ENCODE results near the gene DPP10. TPM values are rescaled to one million over a fixed set of nuclear protein-coding genes. Genes with fewer than 3 reads are reported as not detected.

Gene DPP10
- total RNA-seq, 1 donor from 2014 or later: 1.1 TPM

DNA sequence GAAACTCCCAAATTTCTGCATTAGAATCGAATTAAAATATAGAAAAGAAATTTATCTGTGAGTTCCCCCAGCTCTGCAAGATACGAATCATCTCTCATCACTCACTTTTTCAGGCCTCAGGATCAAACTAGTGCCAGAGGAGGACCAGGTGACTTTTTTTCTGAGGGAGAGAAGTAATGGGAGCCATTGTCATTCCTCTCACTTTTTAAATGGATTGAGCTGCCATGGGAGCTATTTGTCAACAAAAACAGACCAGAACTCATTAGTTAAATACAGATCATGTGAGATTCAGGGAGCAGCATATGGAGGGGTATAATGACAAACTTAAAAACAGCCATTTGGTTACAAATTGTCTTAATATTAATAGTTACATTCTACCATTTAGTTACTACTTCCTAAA lies 594.4 kb downstream of the DPP10 start:
- Histone ChIP-seq H3K36me3 (ENCODE audit: insufficient read depth, low read length) (no peaks in the 10 kb centered on the region), H2AFZ (ENCODE audit: low read depth, low read length) (no peak overlapping the region), H3K4me1 (ENCODE audit: insufficient read depth, low read length) (no peaks in the 10 kb centered on the region), H3K4me3 (ENCODE audit: insufficient read depth, low read depth, low read length) (no peak overlapping the region), H3K79me2 (ENCODE audit: insufficient read depth, low read length) (no peaks in the 10 kb centered on the region), H4K20me1 (ENCODE audit: insufficient read depth, low read length) (no peaks in the 10 kb centered on the region), H3K9ac (ENCODE audit: low read length) (no peak overlapping the region), H3K9me3 (ENCODE audit: insufficient read depth, low read depth, low read length) (no peaks in the 10 kb centered on the region), H3K27me3 (ENCODE audit: insufficient read depth, low read length) (no peaks in the 10 kb centered on the region), H3K4me2 (ENCODE audit: low read length) (no peak overlapping the region), H3K27ac (ENCODE audit: low read depth, low read length) (no peak overlapping the region)
- Mint-ChIP-seq H3K36me3 (ENCODE audit: low read depth, unreplicated experiment) (no peaks in the 10 kb centered on the region), H3K4me1 (ENCODE audit: low read depth, unreplicated experiment) (no peaks in the 10 kb centered on the region), H3K27ac (ENCODE audit: unreplicated experiment) (no peak overlapping the region), H3K9me3 (ENCODE audit: unreplicated experiment) (no peaks in the 10 kb centered on the region), H3K4me3 (ENCODE audit: unreplicated experiment) (no peak overlapping the region), H3K27me3 (ENCODE audit: low read depth, unreplicated experiment) (no peaks in the 10 kb centered on the region)
- TF ChIP-seq, protein P1, sequence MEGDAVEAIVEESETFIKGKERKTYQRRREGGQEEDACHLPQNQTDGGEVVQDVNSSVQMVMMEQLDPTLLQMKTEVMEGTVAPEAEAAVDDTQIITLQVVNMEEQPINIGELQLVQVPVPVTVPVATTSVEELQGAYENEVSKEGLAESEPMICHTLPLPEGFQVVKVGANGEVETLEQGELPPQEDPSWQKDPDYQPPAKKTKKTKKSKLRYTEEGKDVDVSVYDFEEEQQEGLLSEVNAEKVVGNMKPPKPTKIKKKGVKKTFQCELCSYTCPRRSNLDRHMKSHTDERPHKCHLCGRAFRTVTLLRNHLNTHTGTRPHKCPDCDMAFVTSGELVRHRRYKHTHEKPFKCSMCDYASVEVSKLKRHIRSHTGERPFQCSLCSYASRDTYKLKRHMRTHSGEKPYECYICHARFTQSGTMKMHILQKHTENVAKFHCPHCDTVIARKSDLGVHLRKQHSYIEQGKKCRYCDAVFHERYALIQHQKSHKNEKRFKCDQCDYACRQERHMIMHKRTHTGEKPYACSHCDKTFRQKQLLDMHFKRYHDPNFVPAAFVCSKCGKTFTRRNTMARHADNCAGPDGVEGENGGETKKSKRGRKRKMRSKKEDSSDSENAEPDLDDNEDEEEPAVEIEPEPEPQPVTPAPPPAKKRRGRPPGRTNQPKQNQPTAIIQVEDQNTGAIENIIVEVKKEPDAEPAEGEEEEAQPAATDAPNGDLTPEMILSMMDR (IDR thresholded peaks at IDR 0.05; ENCODE audit: insufficient read depth, low read depth, low read length): no peak
- no peak for TF ChIP-seq EZH2 (IDR thresholded peaks at IDR 0.05; ENCODE audit: insufficient read depth, low read length)
- DNase-seq (ENCODE audit: low read depth): no peak
- FAIRE-seq: no peak

DNA sequence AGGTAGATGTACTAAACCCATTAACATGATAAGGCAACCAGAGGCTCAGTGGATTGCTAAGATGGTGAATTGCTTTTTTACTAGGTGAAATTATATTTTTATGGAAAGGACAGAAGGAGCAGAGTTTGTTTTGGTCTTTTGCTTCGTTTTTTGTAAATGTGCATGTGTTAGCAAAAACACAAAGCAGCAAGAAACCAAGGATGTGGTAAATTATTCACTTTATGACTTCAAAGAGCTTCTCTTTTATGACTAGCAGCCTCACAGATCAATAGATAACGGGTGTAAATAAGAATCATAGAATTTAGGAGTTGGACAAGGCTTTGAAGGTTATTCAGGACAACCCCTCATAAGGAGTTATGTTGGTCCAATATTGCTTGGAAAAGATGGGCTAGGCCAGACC lies 615.0 kb downstream of the DPP10 start:
- Histone ChIP-seq H3K27me3 (ENCODE audit: insufficient read depth, low read length) (no peaks in the 10 kb centered on the region), H4K20me1 (ENCODE audit: insufficient read depth, low read length) (no peaks in the 10 kb centered on the region), H3K4me2 (ENCODE audit: low read length) (no peak overlapping the region), H3K9ac (ENCODE audit: low read length) (no peak overlapping the region), H3K4me1 (ENCODE audit: insufficient read depth, low read length) (no peaks in the 10 kb centered on the region), H3K36me3 (ENCODE audit: insufficient read depth, low read length) (no peaks in the 10 kb centered on the region), H3K4me3 (ENCODE audit: insufficient read depth, low read depth, low read length) (no peak overlapping the region), H3K9me3 (ENCODE audit: insufficient read depth, low read depth, low read length) (peaks cover 5% of the 10 kb centered on the region), H3K79me2 (ENCODE audit: insufficient read depth, low read length) (no peaks in the 10 kb centered on the region), H2AFZ (ENCODE audit: low read depth, low read length) (no peak overlapping the region), H3K27ac (ENCODE audit: low read depth, low read length) (no peak overlapping the region)
- Mint-ChIP-seq H3K36me3 (ENCODE audit: low read depth, unreplicated experiment) (no peaks in the 10 kb centered on the region), H3K4me1 (ENCODE audit: low read depth, unreplicated experiment) (no peaks in the 10 kb centered on the region), H3K9me3 (ENCODE audit: unreplicated experiment) (peaks cover 2% of the 10 kb centered on the region), H3K27ac (ENCODE audit: unreplicated experiment) (no peak overlapping the region), H3K27me3 (ENCODE audit: low read depth, unreplicated experiment) (no peaks in the 10 kb centered on the region), H3K4me3 (ENCODE audit: unreplicated experiment) (no peak overlapping the region)
- FAIRE-seq (no peak), DNase-seq (ENCODE audit: low read depth) (no peak)
- TF ChIP-seq EZH2 (IDR thresholded peaks at IDR 0.05; ENCODE audit: insufficient read depth, low read length): no peak
- TF ChIP-seq, protein P1 (IDR thresholded peaks at IDR 0.05; ENCODE audit: insufficient read depth, low read depth, low read length): no peak

DNA sequence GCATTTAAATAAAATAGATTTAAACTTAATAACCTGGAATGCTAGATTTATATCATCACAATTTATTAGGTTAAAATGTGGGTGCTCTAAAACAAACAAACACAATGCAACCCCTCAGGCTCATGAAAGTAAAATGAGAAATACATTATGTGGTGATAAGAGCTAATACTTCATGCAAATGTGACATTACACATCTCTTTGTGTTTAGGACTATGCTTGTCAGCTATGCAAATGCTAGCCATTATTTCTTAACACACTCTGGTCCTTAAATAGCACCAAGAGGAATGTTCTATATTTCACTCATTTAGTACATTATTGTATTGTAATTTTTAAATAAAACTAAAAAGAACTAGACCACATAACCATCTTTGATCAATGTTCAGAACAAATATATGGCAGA lies 627.6 kb downstream of the DPP10 start:
- no peaks in the 10 kb centered on the region for H3K4me1 Mint-ChIP-seq (ENCODE audit: low read depth, unreplicated experiment)
- H3K36me3 Mint-ChIP-seq (ENCODE audit: low read depth, unreplicated experiment): no peaks in the 10 kb centered on the region
- DNase-seq (ENCODE audit: low read depth) (no peak), FAIRE-seq (no peak)
- no peaks in the 10 kb centered on the region for H3K9me3 Mint-ChIP-seq (ENCODE audit: unreplicated experiment)
- H3K4me3 Mint-ChIP-seq (ENCODE audit: unreplicated experiment): no peak overlapping the region
- H3K27me3 Mint-ChIP-seq (ENCODE audit: low read depth, unreplicated experiment): no peaks in the 10 kb centered on the region
- H4K20me1 ChIP-seq (ENCODE audit: insufficient read depth, low read length): no peaks in the 10 kb centered on the region
- no peaks in the 10 kb centered on the region for H3K27me3 ChIP-seq (ENCODE audit: insufficient read depth, low read length)
- H3K27ac Mint-ChIP-seq (ENCODE audit: unreplicated experiment): no peak overlapping the region
- no peak overlapping the region for H3K4me2 ChIP-seq (ENCODE audit: low read length)
- no peaks in the 10 kb centered on the region for H3K79me2 ChIP-seq (ENCODE audit: insufficient read depth, low read length)
- H3K27ac ChIP-seq (ENCODE audit: low read depth, low read length): no peak overlapping the region
- H3K9me3 ChIP-seq (ENCODE audit: insufficient read depth, low read depth, low read length): no peaks in the 10 kb centered on the region
- no peak for TF ChIP-seq EZH2 (IDR thresholded peaks at IDR 0.05; ENCODE audit: insufficient read depth, low read length)
- TF ChIP-seq, protein P1 (IDR thresholded peaks at IDR 0.05; ENCODE audit: insufficient read depth, low read depth, low read length): no peak
- no peak overlapping the region for H3K9ac ChIP-seq (ENCODE audit: low read length)
- no peak overlapping the region for H3K4me3 ChIP-seq (ENCODE audit: insufficient read depth, low read depth, low read length)
- no peak overlapping the region for H2AFZ ChIP-seq (ENCODE audit: low read depth, low read length)
- H3K36me3 ChIP-seq (ENCODE audit: insufficient read depth, low read length): no peaks in the 10 kb centered on the region
- H3K4me1 ChIP-seq (ENCODE audit: insufficient read depth, low read length): no peaks in the 10 kb centered on the region
